ENCODE results near the gene PPDPF. TPM values are rescaled to one million over a fixed set of nuclear protein-coding genes. Genes with fewer than 3 reads are reported as not detected.

PPDPF gene
- total and polyA plus RNA-seq, 2 donors (not counting 1 experiment from before 2014, with no cell fraction given): 34.0 to 58.0 TPM

- peaks cover 5% of the 10 kb centered on the region for H3K4me1 ChIP-seq (ENCODE audit: control insufficient read depth, extremely low read depth, insufficient read depth, low read length)
- no peak overlapping the region for H3K9ac ChIP-seq (ENCODE audit: insufficient read depth, low read length)
- H3K27me3 ChIP-seq (ENCODE audit: control insufficient read depth, insufficient read depth, low read length): no peaks in the 10 kb centered on the region
- TF ChIP-seq, protein P1, sequence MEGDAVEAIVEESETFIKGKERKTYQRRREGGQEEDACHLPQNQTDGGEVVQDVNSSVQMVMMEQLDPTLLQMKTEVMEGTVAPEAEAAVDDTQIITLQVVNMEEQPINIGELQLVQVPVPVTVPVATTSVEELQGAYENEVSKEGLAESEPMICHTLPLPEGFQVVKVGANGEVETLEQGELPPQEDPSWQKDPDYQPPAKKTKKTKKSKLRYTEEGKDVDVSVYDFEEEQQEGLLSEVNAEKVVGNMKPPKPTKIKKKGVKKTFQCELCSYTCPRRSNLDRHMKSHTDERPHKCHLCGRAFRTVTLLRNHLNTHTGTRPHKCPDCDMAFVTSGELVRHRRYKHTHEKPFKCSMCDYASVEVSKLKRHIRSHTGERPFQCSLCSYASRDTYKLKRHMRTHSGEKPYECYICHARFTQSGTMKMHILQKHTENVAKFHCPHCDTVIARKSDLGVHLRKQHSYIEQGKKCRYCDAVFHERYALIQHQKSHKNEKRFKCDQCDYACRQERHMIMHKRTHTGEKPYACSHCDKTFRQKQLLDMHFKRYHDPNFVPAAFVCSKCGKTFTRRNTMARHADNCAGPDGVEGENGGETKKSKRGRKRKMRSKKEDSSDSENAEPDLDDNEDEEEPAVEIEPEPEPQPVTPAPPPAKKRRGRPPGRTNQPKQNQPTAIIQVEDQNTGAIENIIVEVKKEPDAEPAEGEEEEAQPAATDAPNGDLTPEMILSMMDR (conservative IDR thresholded peaks at IDR 0.05 in 1 of 2, IDR thresholded peaks at IDR 0.05 in 1 of 2; ENCODE audit: low read depth in 1 of 2, low read length in 2 of 2): no peak
- no peak for TF ChIP-seq EZH2 (IDR thresholded peaks at IDR 0.05; ENCODE audit: low read length, missing control alignments)
- no peak overlapping the region for H3K27ac ChIP-seq (ENCODE audit: insufficient read depth, low read length)
- no peaks in the 10 kb centered on the region for H3K79me2 ChIP-seq (ENCODE audit: control insufficient read depth, insufficient read depth, low read length)
- H4K20me1 ChIP-seq (ENCODE audit: control insufficient read depth, extremely low read depth, insufficient read depth, low read length): no peaks in the 10 kb centered on the region
- H3K36me3 ChIP-seq (ENCODE audit: control insufficient read depth, insufficient read depth, low read length): no peaks in the 10 kb centered on the region
- H2AFZ ChIP-seq (ENCODE audit: low read length): no peak overlapping the region
- H3K4me2 ChIP-seq (ENCODE audit: extremely low read depth, insufficient read depth, low read length): no peak overlapping the region
- H3K9me3 ChIP-seq (ENCODE audit: control insufficient read depth, insufficient read depth, low read depth, low read length): no peaks in the 10 kb centered on the region
- no peak for DNase-seq (ENCODE audit: low read depth in 2 of 2)
- no peak overlapping the region for H3K4me3 ChIP-seq (replicated peaks in 1 of 4; ENCODE audit: control extremely low read depth in 1 of 4, insufficient read depth in 1 of 4, low read depth in 3 of 4, low read length in 4 of 4)
These were observed 18.5 kb downstream of the PPDPF start for GRCh38 chr20:63539092-63539430.

GRCh38 chr20:63539441-63540370 lies 19.1 kb downstream of the PPDPF start:
- Histone ChIP-seq H3K4me2 (ENCODE audit: extremely low read depth, insufficient read depth, low read length) (no peak overlapping the region), H3K9me3 (ENCODE audit: control insufficient read depth, insufficient read depth, low read depth, low read length) (no peaks in the 10 kb centered on the region)

More at GRCh38 chr20:63539441-63540370, 19.1 kb downstream of the PPDPF start:
- Histone ChIP-seq H4K20me1 (ENCODE audit: control insufficient read depth, extremely low read depth, insufficient read depth, low read length) (no peaks in the 10 kb centered on the region), H3K9ac (ENCODE audit: insufficient read depth, low read length) (no peak overlapping the region), H3K4me3 (replicated peaks in 1 of 4; ENCODE audit: control extremely low read depth in 1 of 4, insufficient read depth in 1 of 4, low read depth in 3 of 4, low read length in 4 of 4) (no peak overlapping the region), H2AFZ (ENCODE audit: low read length) (no peak overlapping the region), H3K36me3 (ENCODE audit: control insufficient read depth, insufficient read depth, low read length) (no peaks in the 10 kb centered on the region), H3K27ac (ENCODE audit: insufficient read depth, low read length) (no peak overlapping the region), H3K27me3 (ENCODE audit: control insufficient read depth, insufficient read depth, low read length) (no peaks in the 10 kb centered on the region), H3K4me1 (ENCODE audit: control insufficient read depth, extremely low read depth, insufficient read depth, low read length) (peaks cover 5% of the 10 kb centered on the region), H3K79me2 (ENCODE audit: control insufficient read depth, insufficient read depth, low read length) (no peaks in the 10 kb centered on the region)
- TF ChIP-seq EZH2 (IDR thresholded peaks at IDR 0.05; ENCODE audit: low read length, missing control alignments): no peak
- TF ChIP-seq, protein P1 (conservative IDR thresholded peaks at IDR 0.05 in 1 of 2, IDR thresholded peaks at IDR 0.05 in 1 of 2; ENCODE audit: low read depth in 1 of 2, low read length in 2 of 2): no peak
- DNase-seq (ENCODE audit: low read depth in 2 of 2): no peak
